ENCODE measurements around the gene HIC2.

The HIC2 gene

DNA sequence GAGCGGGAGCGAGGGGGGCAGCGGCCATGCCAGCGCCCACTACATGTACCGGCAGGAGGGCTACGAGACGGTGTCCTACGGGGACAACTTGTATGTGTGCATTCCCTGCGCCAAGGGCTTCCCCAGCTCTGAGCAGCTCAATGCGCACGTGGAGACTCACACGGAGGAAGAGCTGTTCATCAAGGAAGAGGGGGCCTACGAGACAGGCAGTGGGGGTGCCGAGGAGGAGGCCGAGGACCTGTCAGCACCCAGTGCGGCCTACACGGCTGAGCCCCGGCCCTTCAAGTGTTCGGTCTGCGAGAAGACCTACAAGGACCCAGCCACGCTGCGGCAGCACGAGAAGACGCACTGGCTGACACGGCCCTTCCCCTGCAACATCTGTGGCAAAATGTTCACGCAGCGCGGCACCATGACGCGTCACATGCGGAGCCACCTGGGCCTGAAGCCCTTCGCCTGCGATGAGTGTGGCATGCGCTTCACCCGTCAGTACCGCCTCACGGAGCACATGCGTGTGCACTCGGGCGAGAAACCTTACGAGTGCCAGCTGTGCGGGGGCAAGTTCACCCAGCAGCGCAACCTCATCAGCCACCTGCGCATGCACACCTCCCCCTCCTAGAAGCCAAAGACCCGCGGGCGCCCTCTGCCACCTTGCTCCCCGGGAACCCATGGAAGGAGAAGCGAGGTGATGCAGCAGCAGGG, 29.1 kb downstream of the HIC2 start:
- H3K9ac ChIP-seq (ENCODE audit: insufficient read length, low read depth): no peak overlapping the region
- no peak for DNase-seq (ENCODE audit: low read depth, low spot score)
- H3K4me3 ChIP-seq (ENCODE audit: insufficient read length, low read depth): no peak overlapping the region
- no peaks in the 10 kb centered on the region for H3K27me3 ChIP-seq (ENCODE audit: insufficient read depth, insufficient read length)
- peaks cover 61% of the 10 kb centered on the region for H3K36me3 ChIP-seq (ENCODE audit: insufficient read depth, insufficient read length, low read length)
- peaks cover 8% of the 10 kb centered on the region for H3K4me1 ChIP-seq (ENCODE audit: insufficient read depth, insufficient read length)
- TF ChIP-seq SUZ12 (IDR thresholded peaks at IDR 0.05; ENCODE audit: extremely low read depth, insufficient read depth, insufficient read length) (no peak), YY1 (IDR thresholded peaks at IDR 0.05; ENCODE audit: insufficient read depth, insufficient read length) (no peak), ZNF274 (IDR thresholded peaks at IDR 0.05; ENCODE audit: low read depth, low read length) (no peak)
- H3K9me3 ChIP-seq (ENCODE audit: insufficient read depth, low read length): no peaks in the 10 kb centered on the region

DNA sequence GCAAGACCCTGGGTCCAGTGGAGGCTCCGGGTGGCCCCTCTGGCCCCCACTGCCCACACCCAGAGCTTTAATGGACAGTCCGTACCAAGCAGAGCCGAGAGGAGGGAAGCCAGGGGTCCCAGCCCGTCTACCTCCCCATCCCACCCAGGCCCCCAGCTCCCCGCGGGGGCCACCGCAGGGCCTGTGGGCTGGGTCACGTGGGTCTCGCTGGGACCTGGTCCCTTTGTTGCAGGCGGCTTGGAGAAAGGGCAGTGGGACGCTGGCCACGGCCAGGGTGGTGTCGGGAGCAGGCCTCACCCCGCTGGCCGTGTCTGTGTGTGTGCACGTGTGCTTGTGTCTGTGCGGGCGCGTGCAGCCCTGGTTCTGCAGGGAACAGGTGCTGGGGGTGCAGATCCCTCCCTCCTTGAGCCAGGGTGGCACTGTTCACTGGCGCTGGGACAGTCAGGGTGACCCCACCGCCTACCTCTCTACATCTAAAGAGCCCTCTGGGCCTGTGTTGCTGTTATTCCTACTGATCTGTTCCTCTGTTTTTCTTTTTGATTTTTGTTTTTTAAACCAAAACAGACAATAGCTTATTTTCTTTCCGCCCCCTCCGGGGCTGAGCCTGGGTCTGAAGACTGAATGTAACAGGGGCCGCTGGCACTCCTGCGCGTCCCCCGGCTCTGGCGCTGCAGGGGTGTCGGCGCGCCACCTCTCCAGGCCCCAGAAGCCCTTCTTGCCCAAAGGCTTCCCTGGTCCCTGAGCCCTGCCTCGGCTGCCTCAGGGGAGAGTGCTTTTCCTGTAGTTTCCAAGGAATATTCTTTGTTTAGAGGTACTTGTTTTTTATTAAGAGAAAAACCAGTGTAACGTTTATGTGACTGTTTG, 29.9 kb downstream of the HIC2 start:
- peaks cover 61% of the 10 kb centered on the region for H3K36me3 ChIP-seq (ENCODE audit: insufficient read depth, insufficient read length, low read length)
- peaks cover 8% of the 10 kb centered on the region for H3K4me1 ChIP-seq (ENCODE audit: insufficient read depth, insufficient read length)
- no peak overlapping the region for H3K9ac ChIP-seq (ENCODE audit: insufficient read length, low read depth)

DNA sequence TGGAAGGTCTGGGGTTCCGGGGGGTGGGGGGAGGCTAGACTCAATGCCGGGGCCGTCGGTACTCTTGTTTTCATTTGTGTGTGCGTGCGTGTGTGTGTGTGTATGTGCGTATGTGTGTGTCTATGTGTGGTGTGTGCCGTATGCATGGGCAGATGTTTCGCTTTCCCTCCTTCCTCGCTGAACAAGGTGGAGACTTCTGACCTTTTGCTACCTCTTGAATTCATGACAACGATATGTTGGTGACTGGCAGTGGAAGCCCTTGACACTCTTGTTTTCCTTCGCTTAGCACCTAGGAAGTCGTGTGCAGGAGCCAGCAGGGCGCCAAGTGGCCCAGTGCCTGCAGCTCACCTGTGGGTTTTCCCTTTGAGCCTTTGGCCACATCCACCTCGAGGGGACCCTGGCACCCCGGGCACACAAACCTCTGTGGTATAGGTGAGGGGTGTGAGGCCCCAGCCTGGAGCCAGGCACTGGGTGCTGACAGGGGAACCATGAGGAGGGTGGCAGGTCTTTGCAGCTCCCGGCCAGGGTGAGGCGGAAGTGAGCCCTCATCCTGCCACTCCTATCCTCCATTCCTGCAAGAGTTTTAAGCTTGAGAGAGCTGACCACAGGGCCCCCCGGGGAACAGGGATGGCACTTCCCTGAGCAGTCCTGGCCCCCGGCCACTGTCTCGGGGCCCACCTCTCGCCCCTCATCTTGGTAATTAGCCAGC, 30.7 kb downstream of the HIC2 start:
- no peak for TF ChIP-seq ZNF274 (IDR thresholded peaks at IDR 0.05; ENCODE audit: low read depth, low read length)
- TF ChIP-seq SUZ12 (IDR thresholded peaks at IDR 0.05; ENCODE audit: extremely low read depth, insufficient read depth, insufficient read length): no peak
- no peak for TF ChIP-seq YY1 (IDR thresholded peaks at IDR 0.05; ENCODE audit: insufficient read depth, insufficient read length)

More for the DNA sequence above, 29.9 kb downstream of the HIC2 start:
- no peaks in the 10 kb centered on the region for H3K27me3 ChIP-seq (ENCODE audit: insufficient read depth, insufficient read length)
- no peaks in the 10 kb centered on the region for H3K9me3 ChIP-seq (ENCODE audit: insufficient read depth, low read length)
- no peak for DNase-seq (ENCODE audit: low read depth, low spot score)
- H3K4me3 ChIP-seq (ENCODE audit: insufficient read length, low read depth): no peak overlapping the region
- no peak for TF ChIP-seq SUZ12 (IDR thresholded peaks at IDR 0.05; ENCODE audit: extremely low read depth, insufficient read depth, insufficient read length)

DNA sequence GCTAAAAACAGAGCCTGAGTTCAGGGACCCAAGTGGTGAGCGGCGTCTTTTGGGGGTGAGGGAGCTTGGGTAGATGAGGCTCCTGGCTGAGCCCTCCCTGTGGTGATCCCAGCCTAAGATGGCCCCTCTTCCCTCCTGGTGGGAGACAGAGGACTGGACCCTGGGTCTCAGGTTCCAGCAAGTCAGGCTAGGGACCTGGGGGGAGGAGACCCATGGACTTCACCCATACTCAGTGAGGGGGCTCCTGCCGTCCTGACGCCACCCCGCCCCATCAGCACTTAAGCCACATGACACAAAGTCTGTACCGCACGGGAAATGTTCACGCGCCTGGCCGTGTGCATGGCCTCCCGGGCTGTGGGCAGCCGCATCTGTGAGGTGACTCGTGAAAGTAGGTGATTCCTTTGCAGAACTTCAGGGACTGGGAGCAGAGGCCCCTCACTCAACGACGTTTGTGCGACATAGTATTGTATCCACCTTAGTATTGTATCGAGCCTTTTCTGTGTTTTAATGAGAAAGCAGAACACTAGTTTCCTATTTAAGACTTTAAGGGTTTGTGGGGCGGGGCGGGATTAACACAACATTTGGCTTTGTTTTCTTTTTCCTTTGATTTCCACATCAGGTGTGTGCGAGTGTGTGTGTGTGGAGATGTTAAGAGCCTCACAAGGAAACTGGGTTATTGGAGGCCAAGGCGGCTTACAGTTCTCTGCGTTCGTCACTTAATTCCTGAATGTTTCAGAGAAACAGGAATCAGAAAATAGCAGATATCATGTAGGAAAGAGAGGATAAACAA, 31.7 kb downstream of the HIC2 start:
- Histone ChIP-seq H3K9me3 (ENCODE audit: insufficient read depth, low read length) (no peaks in the 10 kb centered on the region), H3K27me3 (ENCODE audit: insufficient read depth, insufficient read length) (no peaks in the 10 kb centered on the region), H3K4me1 (ENCODE audit: insufficient read depth, insufficient read length) (peaks cover 8% of the 10 kb centered on the region), H3K36me3 (ENCODE audit: insufficient read depth, insufficient read length, low read length) (peaks cover 56% of the 10 kb centered on the region), H3K9ac (ENCODE audit: insufficient read length, low read depth) (no peak overlapping the region), H3K4me3 (ENCODE audit: insufficient read length, low read depth) (no peak overlapping the region)
- DNase-seq (ENCODE audit: low read depth, low spot score): no peak
- TF ChIP-seq YY1 (IDR thresholded peaks at IDR 0.05; ENCODE audit: insufficient read depth, insufficient read length) (no peak), SUZ12 (IDR thresholded peaks at IDR 0.05; ENCODE audit: extremely low read depth, insufficient read depth, insufficient read length) (no peak), ZNF274 (IDR thresholded peaks at IDR 0.05; ENCODE audit: low read depth, low read length) (no peak)

More for the DNA sequence above, 30.7 kb downstream of the HIC2 start:
- no peak for DNase-seq (ENCODE audit: low read depth, low spot score)
- H3K27me3 ChIP-seq (ENCODE audit: insufficient read depth, insufficient read length): no peaks in the 10 kb centered on the region
- peaks cover 61% of the 10 kb centered on the region for H3K36me3 ChIP-seq (ENCODE audit: insufficient read depth, insufficient read length, low read length)
- no peaks in the 10 kb centered on the region for H3K9me3 ChIP-seq (ENCODE audit: insufficient read depth, low read length)
- H3K4me3 ChIP-seq (ENCODE audit: insufficient read length, low read depth): no peak overlapping the region
- peaks cover 8% of the 10 kb centered on the region for H3K4me1 ChIP-seq (ENCODE audit: insufficient read depth, insufficient read length)
- no peak overlapping the region for H3K9ac ChIP-seq (ENCODE audit: insufficient read length, low read depth)

DNA sequence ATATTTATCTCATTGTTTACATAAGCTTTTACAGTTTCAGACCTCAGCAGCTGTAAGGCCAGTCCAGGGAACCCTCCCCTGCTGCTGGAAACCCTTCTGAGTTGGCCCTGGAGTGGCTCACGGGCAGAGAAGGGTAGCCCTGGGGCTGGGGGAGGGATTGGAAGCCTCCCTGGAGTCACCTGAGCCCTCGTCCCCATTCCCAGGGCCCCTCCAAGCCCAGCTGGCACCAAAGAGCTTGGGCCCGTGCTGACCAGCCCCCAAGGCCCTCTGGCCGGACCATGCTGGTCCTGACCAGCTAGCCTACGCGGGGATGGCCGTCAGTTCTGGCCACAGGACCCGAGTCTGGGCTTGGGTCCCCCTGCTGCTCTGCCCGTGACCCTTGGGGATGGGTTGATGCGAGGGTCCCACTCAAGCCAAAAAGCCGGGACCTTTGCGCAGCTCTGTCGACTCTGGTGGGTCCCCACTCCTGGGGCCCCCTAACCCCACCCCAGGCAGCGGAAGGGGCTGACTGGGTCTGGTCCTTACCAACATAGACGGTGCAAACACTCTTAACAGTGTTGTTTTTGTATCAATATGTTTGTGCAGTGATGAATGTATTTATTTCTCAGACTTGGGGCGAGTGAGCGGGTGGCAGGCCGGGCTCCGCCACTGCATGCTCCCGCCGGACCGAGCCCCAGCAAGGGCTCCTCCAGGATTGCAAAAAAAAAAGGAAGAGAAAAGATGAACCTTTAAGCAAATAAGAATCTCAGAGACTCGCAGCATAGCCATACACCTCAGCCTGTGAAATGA, 32.6 kb downstream of the HIC2 start:
- no peaks in the 10 kb centered on the region for H3K27me3 ChIP-seq (ENCODE audit: insufficient read depth, insufficient read length)
- H3K4me1 ChIP-seq (ENCODE audit: insufficient read depth, insufficient read length): peaks cover 6% of the 10 kb centered on the region
- no peak overlapping the region for H3K4me3 ChIP-seq (ENCODE audit: insufficient read length, low read depth)
- H3K9ac ChIP-seq (ENCODE audit: insufficient read length, low read depth): no peak overlapping the region
- H3K36me3 ChIP-seq (ENCODE audit: insufficient read depth, insufficient read length, low read length): peaks cover 47% of the 10 kb centered on the region
- DNase-seq (ENCODE audit: low read depth, low spot score): no peak
- TF ChIP-seq SUZ12 (IDR thresholded peaks at IDR 0.05; ENCODE audit: extremely low read depth, insufficient read depth, insufficient read length) (no peak), ZNF274 (IDR thresholded peaks at IDR 0.05; ENCODE audit: low read depth, low read length) (no peak)
- no peaks in the 10 kb centered on the region for H3K9me3 ChIP-seq (ENCODE audit: insufficient read depth, low read length)

DNA sequence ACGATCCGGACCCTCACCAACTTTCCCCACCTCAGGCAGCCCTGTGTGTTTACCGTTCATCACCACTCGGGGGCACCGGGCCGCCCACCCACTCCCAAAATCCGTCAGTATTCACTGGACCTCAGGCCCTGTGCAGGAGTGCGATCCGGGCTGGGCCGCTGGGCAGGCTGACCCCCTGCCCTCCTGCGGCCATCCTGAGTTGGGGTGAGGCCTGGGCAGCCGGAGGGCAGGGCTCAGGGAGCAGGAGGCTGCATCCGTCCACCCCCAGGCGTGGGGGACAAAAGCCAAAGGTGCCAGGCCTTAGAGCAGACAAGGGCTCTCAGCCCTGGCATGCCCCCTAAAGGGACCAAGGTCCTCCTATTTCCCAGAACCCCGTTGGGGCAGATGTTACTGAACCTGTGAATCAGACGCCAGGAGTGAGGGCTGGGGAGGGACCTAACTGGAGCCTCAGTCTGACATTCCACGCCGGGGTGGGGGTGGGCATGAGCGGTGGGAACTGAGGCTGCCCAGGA, 33.2 kb downstream of the HIC2 start:
- H3K9me3 ChIP-seq (ENCODE audit: insufficient read depth, low read length): no peaks in the 10 kb centered on the region
- peaks cover 40% of the 10 kb centered on the region for H3K36me3 ChIP-seq (ENCODE audit: insufficient read depth, insufficient read length, low read length)
- peak overlapping the region; percentile 10 for H3K9ac ChIP-seq (ENCODE audit: insufficient read length, low read depth)
- no peaks in the 10 kb centered on the region for H3K27me3 ChIP-seq (ENCODE audit: insufficient read depth, insufficient read length)
- no peak for DNase-seq (ENCODE audit: low read depth, low spot score)
- TF ChIP-seq ZNF274 (IDR thresholded peaks at IDR 0.05; ENCODE audit: low read depth, low read length) (no peak), YY1 (IDR thresholded peaks at IDR 0.05; ENCODE audit: insufficient read depth, insufficient read length) (no peak), SUZ12 (IDR thresholded peaks at IDR 0.05; ENCODE audit: extremely low read depth, insufficient read depth, insufficient read length) (no peak)
- no peak overlapping the region for H3K4me3 ChIP-seq (ENCODE audit: insufficient read length, low read depth)
- H3K4me1 ChIP-seq (ENCODE audit: insufficient read depth, insufficient read length): peaks cover 6% of the 10 kb centered on the region
